Endothelial cell of umbilical vein (primary cell): Measurements from ENCODE around the gene WIPI1. TPM values are rescaled to one million over a fixed set of nuclear protein-coding genes. Genes with fewer than 3 reads are reported as not detected.

Experiments used
- BruUV-seq: library from RNA; stranded (reverse); fragments of 400-500 nt; replicated peaks from 2 replicates; lab custom pipeline; 2021; lab: Mats Ljungman, UMichigan
- CTCF ChIA-PET: fragments of 300-600, 350-600 bp; sonication (Branson Sonifier 250); formaldehyde crosslinking; loops from one replicate; lab custom pipeline; 2021; ENCODE audit warnings: antibody characterized with exemption, inconsistent platforms; lab: Charles Lee
- POLR2A ChIA-PET: fragments of 300-600, 350-600 bp; sonication (Branson Sonifier 250); formaldehyde crosslinking; loops from one replicate; lab custom pipeline; 2021; ENCODE audit warnings: antibody characterized with exemption, inconsistent platforms; lab: Charles Lee
- DNase-seq: peaks from one replicate; pipeline ENCODE4 v3.0.0-alpha.2; 2011; ENCODE audit warnings: low read depth, low spot score
- FAIRE-seq: peaks from 2 replicates; lab custom pipeline; 2011; peaks lifted over from hg19 to GRCh38; lab: Jason Lieb, UNC
- H2AFZ ChIP-seq: 2 replicates; pipeline ENCODE4 v1.6.0; 2012; ENCODE audit warnings: low read depth, low read length, control low read depth, inconsistent platforms
- H3K27ac ChIP-seq: 2 replicates; pipeline ENCODE4 v1.5.1; 2011; ENCODE audit warnings: low read depth, mild to moderate bottlenecking, control low read depth, low read length, moderate library complexity; ENCODE audit not compliant: insufficient read depth
- H3K27me3 ChIP-seq, 2 experiments: 2 replicates each; pipeline versions ENCODE4 v1.6.0 to v1.6.1; 2011; ENCODE audit warnings: low read length in 2 of 2, mixed read lengths in 1 of 2; ENCODE audit not compliant: control insufficient read depth in 2 of 2, insufficient read depth in 2 of 2
- H3K36me3 ChIP-seq, 2 experiments: 2 replicates in 1 of 2; 3 replicates in 1 of 2; pipeline ENCODE4 v1.5.1; 2011; ENCODE audit warnings: low read length in 2 of 2, mild to moderate bottlenecking in 1 of 2, moderate library complexity in 1 of 2; ENCODE audit not compliant: control insufficient read depth in 2 of 2, insufficient read depth in 2 of 2; ENCODE audit errors: extremely low read depth in 1 of 2
- H3K4me1 ChIP-seq: 3 replicates; pipeline ENCODE4 v1.5.1; 2011; ENCODE audit warnings: mild to moderate bottlenecking, low read length; ENCODE audit not compliant: control insufficient read depth, insufficient read depth; ENCODE audit errors: extremely low read depth
- H3K4me2 ChIP-seq: 2 replicates; pipeline ENCODE4 v1.6.1; 2011; ENCODE audit warnings: low read length, control low read depth, mixed read lengths; ENCODE audit not compliant: insufficient read depth
- H3K4me3 ChIP-seq, 3 experiments: fragments of 200-600 bp in 1 of 3; sonication (generic), shearing (Covaris generic) in 1 of 3; replicated peaks in 1 of 3; 2 replicates each; pipeline ENCODE4 v1.5.1; 2011 to 2016; ENCODE audit warnings: control low read depth in 3 of 3, low read length in 3 of 3, mild to moderate bottlenecking in 2 of 3, inconsistent platforms in 1 of 3, low read depth in 1 of 3, moderate library complexity in 1 of 3; ENCODE audit not compliant: insufficient read depth in 1 of 3
- H3K79me2 ChIP-seq: 2 replicates; pipeline ENCODE4 v1.6.0; 2012; ENCODE audit warnings: low read length, inconsistent platforms; ENCODE audit not compliant: control insufficient read depth, insufficient read depth
- H3K9ac ChIP-seq: replicated peaks from 2 replicates; pipeline ENCODE3; 2011; ENCODE audit warnings: low read length, control low read depth; ENCODE audit not compliant: insufficient read depth; ENCODE audit errors: extremely low read depth
- H3K9me1 ChIP-seq: replicated peaks from 3 replicates; pipeline ENCODE4 v1.6.0; 2011; ENCODE audit warnings: mild to moderate bottlenecking, low read length; ENCODE audit not compliant: control insufficient read depth, insufficient read depth; ENCODE audit errors: extremely low read depth
- H3K9me3 ChIP-seq: replicated peaks from 2 replicates; pipeline ENCODE4 v1.5.1; 2012; ENCODE audit warnings: low read length, inconsistent platforms; ENCODE audit not compliant: control insufficient read depth, insufficient read depth
- H4K20me1 ChIP-seq: replicated peaks from 2 replicates; pipeline ENCODE3; 2011; ENCODE audit warnings: mild to moderate bottlenecking, low read length; ENCODE audit not compliant: control insufficient read depth, insufficient read depth; ENCODE audit errors: extremely low read depth
- CTCF ChIP-seq, 2 donors: IDR thresholded peaks; 1 replicate in 1 of 2; 2 replicates in 1 of 2; pipeline ENCODE4 v1.5.1; 2011; ENCODE audit warnings: low read length in 2 of 2, mild to moderate bottlenecking in 2 of 2, moderate library complexity in 2 of 2, control low read depth in 1 of 2, inconsistent platforms in 1 of 2, low read depth in 1 of 2; ENCODE audit not compliant: insufficient read depth in 1 of 2; ENCODE audit errors: extremely low read depth in 1 of 2
- EZH2 ChIP-seq: IDR thresholded peaks from 2 replicates; pipeline ENCODE4 v1.6.1; 2012; ENCODE audit warnings: borderline replicate concordance, low read depth, mild to moderate bottlenecking, moderate library complexity, low read length, inconsistent platforms; ENCODE audit not compliant: severe bottlenecking
- FOS ChIP-seq: IDR thresholded peaks from 2 replicates; pipeline ENCODE4 v1.6.1; 2011; ENCODE audit warnings: mild to moderate bottlenecking, low read length, moderate library complexity, borderline replicate concordance; ENCODE audit not compliant: insufficient read depth
- GATA2 ChIP-seq: IDR thresholded peaks from 2 replicates; pipeline ENCODE4 v1.7.0; 2011; ENCODE audit warnings: low read depth, mild to moderate bottlenecking, moderate library complexity, mixed read lengths, low read length; ENCODE audit not compliant: insufficient read length, insufficient read depth
- JUN ChIP-seq: IDR thresholded peaks from 2 replicates; pipeline ENCODE4 v1.6.1; 2011; ENCODE audit warnings: borderline replicate concordance, low read depth; ENCODE audit not compliant: insufficient read length, insufficient read depth
- MYC ChIP-seq: IDR thresholded peaks from one replicate; pipeline ENCODE4 v1.6.1; 2011; ENCODE audit warnings: mild to moderate bottlenecking, low read depth, low read length
- POLR2A ChIP-seq: IDR thresholded peaks from 2 replicates; pipeline ENCODE4 v1.6.1; 2012; ENCODE audit warnings: low read depth, mild to moderate bottlenecking, control low read depth, low read length
- POLR2AphosphoS5 ChIP-seq: IDR thresholded peaks from 2 replicates; pipeline ENCODE4 v1.6.1; 2012; ENCODE audit warnings: low read depth, mild to moderate bottlenecking, control low read depth, low read length, moderate library complexity; ENCODE audit not compliant: insufficient read depth
- dilution Hi-C: fragments of 300-500 bp; cut with MboI; formaldehyde crosslinking; loops from one replicate; pipeline ENCODE4 v1.15.0; 2019; ENCODE audit warnings: low sequenced_read_pairs; ENCODE audit not compliant: extremely low pct_ligation_motif_present
- intact Hi-C: fragments of 100-400 bp; cut with micrococcal nuclease; formaldehyde crosslinking; loops from one replicate; pipeline ENCODE4 v1.10.0; 2022
- polyA plus RNA-seq, 4 experiments: library from polyadenylated mRNA; depleted of rRNA in 3 of 4; stranded (reverse) in 3 of 4; unstranded in 1 of 4; fragments of >200 nt; gene quantifications; 2 replicates each; pipeline versions ENCODE4 v1.2.1 to v1.2.3, GENCODE V29; 2011 to 2012; ENCODE audit warnings: missing spikeins in 1 of 4
- total RNA-seq: library from RNA; stranded (reverse); gene quantifications from 2 replicates; pipeline ENCODE4 v1.2.3, GENCODE V29; 2021
- TF ChIP-seq, protein P1 (sequence below): IDR thresholded peaks from 2 replicates; pipeline ENCODE4 v1.6.1; 2011; ENCODE audit not compliant: insufficient read depth, insufficient read length

The WIPI1 gene
- total and polyA plus RNA-seq, 2 donors (not counting 3 experiments of a cell fraction or from before 2014, with no cell fraction given), result 49.9 to 70.3 TPM

DNA sequence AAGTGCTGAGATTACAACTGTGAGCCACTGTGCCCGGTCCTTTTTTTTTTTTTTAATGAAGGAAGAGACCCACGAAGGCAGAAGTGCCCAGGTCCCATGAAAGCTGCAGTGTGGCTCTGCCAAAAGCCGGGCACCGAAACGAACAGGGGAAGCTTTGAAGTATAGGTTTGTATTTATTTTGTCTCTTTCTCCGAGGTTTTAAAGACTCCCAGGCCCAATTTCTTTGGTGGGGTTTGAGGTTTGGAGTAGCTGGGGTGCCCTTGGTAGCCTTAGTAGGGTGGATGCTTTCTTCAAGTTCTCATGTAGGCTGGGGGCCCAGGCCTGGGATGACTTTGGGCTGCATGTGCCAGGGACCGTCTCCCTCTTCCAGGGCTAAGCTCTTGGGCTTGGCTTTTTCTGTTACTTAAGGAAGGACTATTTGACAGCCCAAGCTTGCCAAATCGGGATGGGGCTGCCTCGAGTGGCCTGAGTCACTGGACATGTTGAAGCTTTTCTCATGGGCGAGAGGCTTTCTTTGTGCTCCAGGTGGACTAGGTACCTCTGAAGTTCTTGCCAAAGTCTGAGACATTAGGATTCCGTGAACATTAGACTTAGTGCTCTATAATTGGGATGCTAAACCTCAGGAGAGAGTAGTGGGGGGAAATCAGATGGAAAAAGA lies 66.3 kb downstream of the WIPI1 start:
- Histone ChIP-seq H3K9me3 (no peaks in the 10 kb centered on the region), H3K4me1 (no peaks in the 10 kb centered on the region), H3K27ac (no peak overlapping the region), H3K36me3 (no peaks in the 10 kb centered on the region), H3K9ac (no peak overlapping the region), H2AFZ (no peak overlapping the region), H4K20me1 (no peaks in the 10 kb centered on the region), H3K4me3 (no peak overlapping the region), H3K4me2 (no peak overlapping the region), H3K9me1 (no peaks in the 10 kb centered on the region), H3K27me3 (no peaks in the 10 kb centered on the region), H3K79me2 (no peaks in the 10 kb centered on the region)
- no TSS peak for BruUV-seq
- TF ChIP-seq POLR2AphosphoS5 (no peak), GATA2 (no peak), CTCF (IDR thresholded peaks at IDR 0.05; ENCODE audit: extremely low read depth in 1 of 2, insufficient read depth in 1 of 2, low read depth in 1 of 2, low read length in 2 of 2) (no peak), FOS (no peak), JUN (no peak), POLR2A (no peak), EZH2 (no peak), MYC (no peak)
- TF ChIP-seq, protein P1, sequence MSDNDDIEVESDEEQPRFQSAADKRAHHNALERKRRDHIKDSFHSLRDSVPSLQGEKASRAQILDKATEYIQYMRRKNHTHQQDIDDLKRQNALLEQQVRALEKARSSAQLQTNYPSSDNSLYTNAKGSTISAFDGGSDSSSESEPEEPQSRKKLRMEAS, result no peak
- dilution Hi-C loops, result no loop called here
- intact Hi-C loops, result no loop called here
- DNase-seq, result no peak
- FAIRE-seq, result no peak
- ChIA-PET CTCF (interaction anchor here (0.8 to 1.1 kb wide), 2 partner anchors 8 to 36 kb away, joined by 5 read pairs; no protein-coding TSS in a partner anchor), POLR2A (no interaction called here)
